H54 (cell line): Measurements from ENCODE around the gene APBA2.

Experiments used
- DNase-seq: peaks from one replicate; pipeline ENCODE4 v3.0.0; 2011; ENCODE audit warnings: low spot score, mixed read lengths; ENCODE audit not compliant: insufficient read length
- FAIRE-seq: peaks from 3 replicates; lab custom pipeline; 2011; peaks lifted over from hg19 to GRCh38; lab: Jason Lieb, UNC
- POLR2A ChIP-seq: IDR thresholded peaks from 2 replicates; pipeline ENCODE4 v1.6.1; 2011; ENCODE audit warnings: low read depth, mild to moderate bottlenecking, low read length

APBA2 gene

DNA sequence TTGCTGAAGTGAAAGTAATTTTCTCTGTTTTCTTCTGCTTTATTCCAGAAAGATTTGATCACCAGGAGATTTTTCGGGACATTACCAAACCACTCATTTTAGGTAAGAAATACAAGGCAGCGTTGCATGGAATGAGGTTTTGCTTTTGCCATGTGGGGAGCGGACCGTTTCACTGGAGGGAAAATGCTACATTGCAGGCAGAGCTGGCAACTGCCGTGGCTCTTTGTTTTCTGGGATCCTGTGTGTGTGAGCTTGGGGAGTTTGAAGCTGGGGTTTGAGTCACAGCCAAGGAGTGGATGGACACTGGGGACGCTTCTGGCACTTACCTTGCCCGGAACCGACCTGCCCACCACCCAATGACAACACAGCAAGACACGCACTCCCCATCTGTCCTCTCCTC, 109.9 kb downstream of the APBA2 start:
- DNase-seq = no peak
- no peak for TF ChIP-seq POLR2A
- FAIRE-seq = no peak

DNA sequence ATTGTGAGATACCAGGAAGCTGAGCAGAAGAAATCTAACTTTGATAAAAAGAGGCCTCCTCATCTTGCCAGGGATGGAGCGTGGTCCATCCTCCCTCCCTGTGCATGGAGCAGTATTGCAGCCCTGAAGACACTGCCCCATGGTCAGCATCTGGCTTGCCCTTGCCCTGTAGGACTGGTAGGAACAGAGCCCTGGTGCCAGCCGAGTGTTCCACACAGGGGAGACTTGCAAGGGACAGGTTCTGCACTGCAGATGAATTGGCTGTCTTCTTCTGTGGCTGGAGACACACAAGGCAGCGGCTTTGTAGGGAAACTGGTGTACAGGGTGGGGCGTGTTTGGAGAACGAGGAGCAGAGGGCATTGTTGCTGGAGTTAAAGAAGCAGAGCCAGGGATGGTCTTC, 110.5 kb downstream of the APBA2 start:
- no peak for DNase-seq
- no peak for TF ChIP-seq POLR2A
- no peak for FAIRE-seq

DNA sequence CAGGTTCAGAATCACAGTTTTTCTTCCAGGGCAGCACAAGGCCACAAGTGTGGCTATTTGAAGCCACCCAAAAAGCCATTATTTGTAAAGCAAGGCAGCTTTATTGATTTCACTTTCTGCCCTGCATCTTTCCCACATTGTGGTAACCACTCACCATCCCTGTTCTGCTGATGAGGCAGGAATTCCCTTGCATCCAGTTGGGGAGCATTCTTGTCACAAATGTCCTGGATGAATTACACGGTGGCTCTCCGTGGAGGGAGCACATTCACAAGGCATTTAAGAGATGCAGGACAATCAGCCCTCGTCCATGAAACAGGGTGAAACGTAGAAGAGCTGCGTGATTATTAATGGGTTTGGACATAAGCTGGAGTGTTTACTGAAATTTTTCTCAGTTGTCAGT, 111.2 kb downstream of the APBA2 start:
- FAIRE-seq (no peak), DNase-seq (no peak)
- no peak for TF ChIP-seq POLR2A

GRCh38 chr15:28997791-28998190, 112.0 kb downstream of the APBA2 start:
- FAIRE-seq (no peak), DNase-seq (no peak)
- TF ChIP-seq POLR2A = no peak

- TF ChIP-seq POLR2A = no peak
- DNase-seq = no peak
- FAIRE-seq = no peak
These were observed 112.7 kb downstream of the APBA2 start for GRCh38 chr15:28998511-28998910.

GRCh38 chr15:29003191-29003839, 117.5 kb downstream of the APBA2 start:
- no peak for TF ChIP-seq POLR2A
- FAIRE-seq (no peak), DNase-seq (no peak)

DNA sequence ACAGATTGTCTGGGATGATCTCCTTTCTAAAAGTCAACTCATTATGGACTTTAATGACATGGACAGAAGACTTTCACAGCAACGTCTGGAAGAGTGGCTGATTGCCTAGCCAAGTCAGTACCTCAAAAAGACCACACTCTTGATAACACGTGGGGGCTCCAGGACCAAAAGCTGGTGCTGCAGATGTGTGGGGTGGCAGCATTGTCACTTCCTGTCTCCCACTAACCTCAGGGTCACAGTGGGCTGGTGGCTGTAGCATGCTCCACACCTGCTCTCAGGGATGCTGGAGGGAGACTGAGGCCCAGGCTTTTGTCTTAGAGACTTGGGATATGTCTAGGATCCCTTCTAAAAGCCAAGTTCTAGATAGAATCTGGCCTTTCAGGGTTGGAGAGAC, 118.1 kb downstream of the APBA2 start:
- DNase-seq = no peak
- no peak for FAIRE-seq
- no peak for TF ChIP-seq POLR2A

DNA sequence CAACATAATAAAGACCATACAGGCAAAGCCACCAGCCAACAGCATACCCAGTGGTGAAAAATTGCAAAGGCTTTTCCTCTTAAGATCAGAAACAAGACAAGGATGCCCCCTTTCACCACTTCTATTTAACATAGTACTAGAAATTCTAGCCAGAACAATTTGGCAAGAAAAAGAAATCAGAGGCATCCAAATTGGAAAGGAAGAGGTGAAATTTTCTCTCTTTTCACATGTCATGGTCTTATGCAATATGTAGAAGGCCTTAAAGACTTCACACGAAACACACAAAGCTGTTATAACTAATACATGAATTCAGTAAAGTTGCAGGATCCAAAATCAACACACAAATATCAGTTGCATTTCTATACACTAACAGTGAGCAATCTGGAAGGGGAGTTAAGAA, 120.2 kb downstream of the APBA2 start:
- no peak for DNase-seq
- no peak for TF ChIP-seq POLR2A
- no peak for FAIRE-seq

GRCh38 chr15:29008846-29009245, 123.1 kb downstream of the APBA2 start:
- no peak for TF ChIP-seq POLR2A
- no peak for DNase-seq
- no peak for FAIRE-seq

DNA sequence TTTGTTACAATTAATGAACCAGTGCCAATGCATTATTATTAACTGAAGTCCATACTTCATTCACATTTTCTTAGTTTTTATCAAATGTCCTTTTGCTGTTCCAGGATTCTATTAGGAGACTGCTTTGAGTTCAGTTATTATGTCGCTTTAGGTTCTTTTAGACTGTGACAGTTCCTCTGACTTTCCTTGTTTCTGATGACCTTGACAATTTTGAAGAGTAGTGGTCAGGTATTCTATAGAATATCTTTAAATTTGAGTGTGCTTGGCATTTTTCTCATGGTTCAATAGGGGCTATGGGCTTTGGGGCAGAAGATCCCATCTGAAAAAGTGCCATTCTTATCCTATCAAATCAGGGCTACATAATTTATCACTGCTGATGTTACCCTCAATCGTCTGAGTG, 126.3 kb downstream of the APBA2 start:
- TF ChIP-seq POLR2A = no peak
- no peak for FAIRE-seq
- DNase-seq = no peak

DNA sequence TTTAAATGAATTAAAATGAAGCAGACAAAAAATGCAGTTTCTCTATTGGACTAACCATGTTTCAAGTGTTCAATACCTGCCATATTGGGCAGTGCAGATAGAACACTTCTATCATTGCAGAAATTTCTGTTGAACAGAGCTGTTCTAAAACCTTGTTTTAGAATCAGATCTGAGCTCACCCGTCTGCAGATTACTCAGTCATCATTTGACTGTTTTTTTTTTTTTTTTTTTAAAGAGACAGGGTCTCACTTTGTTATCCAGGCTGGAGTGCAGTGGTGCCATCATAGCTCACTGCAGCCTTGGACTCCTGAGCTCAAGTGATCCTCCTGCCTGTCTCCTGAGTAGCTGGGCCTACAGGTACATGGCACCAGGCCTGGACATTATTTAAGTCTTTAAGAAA, 128.7 kb downstream of the APBA2 start:
- FAIRE-seq = no peak
- TF ChIP-seq POLR2A = no peak

GRCh38 chr15:29016518-29016917, 130.7 kb downstream of the APBA2 start:
- FAIRE-seq (no peak), DNase-seq (no peak)
- no peak for TF ChIP-seq POLR2A

More for the DNA sequence above, 128.7 kb downstream of the APBA2 start:
- DNase-seq = no peak

DNA sequence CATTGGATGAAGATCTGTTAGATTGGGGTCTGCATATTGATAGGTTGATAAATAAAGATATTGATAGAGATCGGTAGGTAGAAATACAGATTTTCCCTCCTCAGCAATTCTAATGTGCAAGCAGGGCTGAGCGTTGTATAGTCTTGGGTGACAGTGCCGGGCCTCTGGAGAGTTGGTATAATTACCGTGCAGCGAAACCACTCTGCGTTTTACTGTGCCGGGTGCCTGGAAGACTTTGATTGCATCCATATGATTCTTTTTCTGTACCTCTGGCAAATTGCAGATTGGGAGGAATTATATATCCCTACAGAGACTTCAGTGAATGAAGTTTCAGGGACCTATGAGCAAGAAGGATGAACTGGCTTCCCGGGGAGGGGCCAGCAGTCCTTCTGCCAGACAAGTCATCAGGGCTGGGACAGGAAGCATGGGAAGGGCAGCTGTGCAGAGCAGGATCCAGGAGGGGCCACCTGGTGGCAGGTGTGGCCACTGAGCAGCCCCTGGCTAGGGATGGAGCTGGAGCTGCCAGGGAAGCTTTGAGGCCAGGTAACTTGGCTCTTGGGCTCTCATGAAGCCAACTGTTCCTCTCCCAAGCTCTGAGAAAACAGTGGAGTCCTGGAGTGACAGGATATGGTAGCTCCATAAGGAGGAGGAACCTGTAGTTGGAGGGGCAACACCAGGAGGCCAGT, 132.5 kb downstream of the APBA2 start:
- DNase-seq = no peak
- TF ChIP-seq POLR2A = no peak
- FAIRE-seq = no peak

DNA sequence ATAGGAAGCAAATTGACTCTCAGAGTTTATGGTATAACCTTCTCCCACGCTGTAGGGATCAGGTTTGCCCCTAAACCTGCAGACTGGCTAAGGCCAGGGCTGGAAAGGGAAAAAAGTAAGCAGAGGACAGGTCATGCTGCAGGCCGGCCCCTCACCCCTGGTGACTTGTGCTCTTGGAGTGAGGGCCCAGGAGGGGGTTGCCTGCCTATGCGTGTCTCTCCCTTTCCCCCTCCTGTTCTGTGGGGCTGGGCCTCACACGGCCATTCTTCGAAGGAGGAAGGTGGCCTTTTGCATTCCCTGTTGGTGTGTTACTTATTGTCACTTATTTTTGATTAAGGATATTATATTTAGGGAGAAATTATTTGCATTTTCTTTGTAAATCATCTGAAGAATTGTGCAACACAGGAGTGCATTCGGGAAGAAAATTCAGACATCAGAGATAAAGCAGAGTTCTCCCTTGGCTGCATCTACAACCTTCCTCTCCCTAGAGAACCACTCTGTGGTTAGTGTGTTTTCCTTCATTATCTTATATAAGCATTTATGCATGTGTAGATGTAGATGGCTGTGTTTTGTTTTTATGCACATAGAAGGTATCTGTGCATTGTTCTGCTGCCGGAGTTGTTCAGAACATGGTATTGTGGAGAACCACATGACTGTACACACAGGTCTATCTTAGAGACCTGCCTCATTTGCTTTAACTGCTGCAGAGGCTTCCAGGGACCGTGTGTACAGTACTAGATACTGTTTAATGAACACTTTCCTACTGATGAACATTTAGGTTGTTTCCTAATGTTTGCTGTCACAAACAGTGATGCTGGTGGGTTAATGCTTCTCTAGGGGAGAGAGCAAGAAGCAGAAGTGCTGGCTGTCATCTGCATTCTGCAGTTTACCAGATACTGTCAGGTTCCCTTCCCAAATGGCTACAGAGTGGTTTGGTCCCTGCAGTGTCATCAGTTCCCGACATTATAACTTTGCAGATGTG, 133.5 kb downstream of the APBA2 start:
- no peak for DNase-seq
- TF ChIP-seq POLR2A = no peak
- no peak for FAIRE-seq
